Measurements from ENCODE around the gene PCED1A. TPM values are rescaled to one million over a fixed set of nuclear protein-coding genes. Genes with fewer than 3 reads are reported as not detected.
A peak's percentile ranks its signal among the peaks of the same experiment; 100 is the strongest.

PCED1A gene
- total and polyA plus RNA-seq, 9 of the 15 experiments (the other 6 are each of a cell fraction or from before 2014, with no cell fraction given), result 1.5 to 11.5 (median 5.9) TPM

- TF ChIP-seq CHD4 (IDR thresholded peaks at IDR 0.05; ENCODE audit: insufficient read depth, insufficient replicate concordance, low read depth, low read length, poor library complexity, severe bottlenecking) (no peak), GMEB1 (CRISPR knock-in tag; IDR thresholded peaks at IDR 0.05) (peak; percentile 53), SNAPC5 (CRISPR knock-in tag; IDR thresholded peaks at IDR 0.05) (no peak), ZNF644 (tag; IDR thresholded peaks at IDR 0.05; ENCODE audit: low read depth) (no peak), ZNF561 (CRISPR knock-in tag; conservative IDR thresholded peaks at IDR 0.05) (no peak), SMARCA5 (IDR thresholded peaks at IDR 0.05) (peak; percentile 80; the same call in 1 of the 2 replicates), POLR2AphosphoS2 (IDR thresholded peaks at IDR 0.05; ENCODE audit: low read length) (peak; percentile 54; the same call in 1 of the 2 replicates), KAT7 (CRISPR knock-in tag; IDR thresholded peaks at IDR 0.05; ENCODE audit: borderline replicate concordance) (no peak; the same call in 1 of the 2 replicates), JUN (IDR thresholded peaks at IDR 0.05; ENCODE audit: borderline replicate concordance, low read depth, low read length) (no peak), JUN (CRISPR knock-in tag; IDR thresholded peaks at IDR 0.05; ENCODE audit: borderline replicate concordance) (no peak), EHMT2 (IDR thresholded peaks at IDR 0.05) (no peak), NUFIP1 (IDR thresholded peaks at IDR 0.05; ENCODE audit: partially characterized antibody) (no peak), PTRF (tag; IDR thresholded peaks at IDR 0.05) (no peak), CBFB (CRISPR knock-in tag; IDR thresholded peaks at IDR 0.05) (no peak), ZNF408 (CRISPR knock-in tag; IDR thresholded peaks at IDR 0.05; ENCODE audit: low read depth) (no peak), ZNF766 (CRISPR knock-in tag; conservative IDR thresholded peaks at IDR 0.05) (no peak), ZFP36 (IDR thresholded peaks at IDR 0.05; ENCODE audit: low read depth, low read length, partially characterized antibody) (no peak), FOXA3 (CRISPR knock-in tag; conservative IDR thresholded peaks at IDR 0.05 in 1 of 2, IDR thresholded peaks at IDR 0.05 in 1 of 2) (no peak), ETS2 (tag; IDR thresholded peaks at IDR 0.05; ENCODE audit: borderline replicate concordance, poor library complexity, severe bottlenecking) (no peak), EP400 (IDR thresholded peaks at IDR 0.05) (peak; percentile 72), SRSF3 (IDR thresholded peaks at IDR 0.05; ENCODE audit: insufficient read depth, low read length) (no peak), NFATC3 (IDR thresholded peaks at IDR 0.05) (no peak), ZBTB8A (IDR thresholded peaks at IDR 0.05; ENCODE audit: partially characterized antibody) (no peak), POLR2G (IDR thresholded peaks at IDR 0.05; ENCODE audit: low read depth, low read length) (peak; percentile 96), ZNF146 (CRISPR knock-in tag; IDR thresholded peaks at IDR 0.05; ENCODE audit: unreplicated experiment) (no peak), CHD2 (IDR thresholded peaks at IDR 0.05; ENCODE audit: low read depth, low read length) (no peak), STAT5A (IDR thresholded peaks at IDR 0.05; ENCODE audit: borderline replicate concordance, low read length) (no peak), CBX3 (IDR thresholded peaks at IDR 0.05; ENCODE audit: borderline replicate concordance in 1 of 2, low read length in 2 of 2) (no peak), NR4A1 (CRISPR knock-in tag; IDR thresholded peaks at IDR 0.05) (no peak), NR4A1 (tag; IDR thresholded peaks at IDR 0.05) (no peak)
Measured at GRCh38 chr20:2873010-2873746, 32.7 kb upstream of the PCED1A start, which contains the start of gene PTPRA (continued).
